DMS79 treated with DMSO at 0.1 percent for 48 hours (cell line): ENCODE results near the gene FLVCR2.
A peak's percentile ranks its signal among the peaks of the same experiment; 100 is the strongest.

ENCODE experiments used
- DNase-seq: peaks from one replicate; lab custom pipeline; 2025; lab: John Stamatoyannopoulos, UW

FLVCR2 gene

GRCh38 chr14:75630695-75631452, 52.5 kb downstream of the FLVCR2 start:
- peak; percentile 75 for DNase-seq

DNA sequence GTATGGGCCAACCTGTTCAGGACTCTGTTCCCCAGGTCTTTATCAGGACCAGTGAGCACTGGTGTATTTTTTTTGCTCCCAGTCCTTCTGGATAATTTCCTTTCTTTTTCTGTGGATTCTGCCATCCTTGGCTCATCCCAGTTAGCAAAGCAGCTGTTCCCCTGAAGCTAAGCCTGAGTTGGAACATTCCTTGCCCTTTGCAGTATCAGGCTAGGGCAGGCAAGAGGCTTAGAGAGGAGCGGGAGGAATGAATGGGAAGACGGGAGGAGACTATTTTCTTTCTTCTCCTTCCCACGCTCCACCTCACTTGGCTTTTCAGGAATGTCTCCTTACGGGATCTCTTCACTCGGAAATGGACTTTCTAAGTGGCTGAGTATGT, 53.0 kb downstream of the FLVCR2 start:
- DNase-seq: peak; percentile 53

- no peak for DNase-seq
These were observed 56.4 kb downstream of the FLVCR2 start for GRCh38 chr14:75634848-75635247.

GRCh38 chr14:75636100-75636692, 57.8 kb downstream of the FLVCR2 start:
- no peak for DNase-seq

DNA sequence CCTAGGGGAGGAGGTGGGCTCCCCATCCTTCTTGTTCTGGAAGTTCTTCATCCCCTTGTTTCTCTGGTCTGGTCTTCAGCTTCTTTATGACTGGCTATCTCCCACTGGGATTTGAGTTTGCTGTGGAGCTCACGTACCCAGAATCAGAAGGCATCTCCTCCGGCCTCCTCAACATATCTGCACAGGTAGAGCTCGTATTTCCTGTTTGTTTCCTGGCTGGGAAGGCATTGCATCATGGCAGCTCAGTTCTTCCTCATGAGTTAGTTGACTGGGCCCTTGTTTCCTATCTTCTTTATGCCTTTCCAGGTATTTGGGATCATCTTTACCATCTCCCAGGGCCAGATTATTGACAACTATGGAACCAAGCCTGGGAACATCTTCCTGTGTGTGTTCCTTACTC, 62.5 kb downstream of the FLVCR2 start:
- DNase-seq: no peak

DNA sequence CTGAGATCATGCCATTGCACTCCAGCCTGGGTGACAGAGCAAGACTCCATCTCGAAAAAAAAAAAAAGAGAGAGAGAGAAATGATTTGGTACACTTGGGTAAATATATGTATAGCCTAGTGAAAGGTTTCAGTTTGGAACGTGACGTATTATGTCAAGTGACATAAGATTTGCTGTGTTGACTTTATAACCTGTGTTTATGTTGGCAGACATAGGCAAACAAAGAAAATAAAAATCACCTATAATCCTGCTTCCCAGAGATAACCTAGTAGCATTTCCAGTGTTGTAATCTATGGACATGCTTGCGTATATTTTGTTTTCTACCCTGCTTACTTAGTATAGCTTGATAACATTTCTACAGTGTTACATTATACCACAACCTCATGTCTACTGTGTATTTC, 65.6 kb downstream of the FLVCR2 start:
- no peak for DNase-seq

- peak; percentile 99 for DNase-seq
These were observed 66.6 kb downstream of the FLVCR2 start for GRCh38 chr14:75645056-75645455.

DNA sequence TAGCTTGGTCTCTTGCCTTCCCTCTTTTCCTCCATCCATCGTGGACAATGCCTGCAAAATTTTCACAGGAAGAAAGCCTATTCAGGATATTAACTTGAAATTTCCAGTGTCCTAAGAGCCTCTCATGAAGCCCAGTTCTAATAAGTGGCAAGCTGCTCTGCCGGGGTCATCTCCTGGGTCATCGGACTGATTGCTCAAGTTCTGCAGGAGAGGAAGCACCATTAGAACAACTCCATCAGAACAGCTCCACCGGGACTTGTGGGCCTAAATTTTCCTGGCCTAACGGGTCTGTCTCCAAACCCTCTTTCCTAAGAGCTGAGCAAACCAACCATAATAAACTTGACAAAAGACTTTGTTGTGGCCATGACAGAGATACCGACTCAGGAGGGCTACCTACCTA, 68.3 kb downstream of the FLVCR2 start:
- no peak for DNase-seq

DNA sequence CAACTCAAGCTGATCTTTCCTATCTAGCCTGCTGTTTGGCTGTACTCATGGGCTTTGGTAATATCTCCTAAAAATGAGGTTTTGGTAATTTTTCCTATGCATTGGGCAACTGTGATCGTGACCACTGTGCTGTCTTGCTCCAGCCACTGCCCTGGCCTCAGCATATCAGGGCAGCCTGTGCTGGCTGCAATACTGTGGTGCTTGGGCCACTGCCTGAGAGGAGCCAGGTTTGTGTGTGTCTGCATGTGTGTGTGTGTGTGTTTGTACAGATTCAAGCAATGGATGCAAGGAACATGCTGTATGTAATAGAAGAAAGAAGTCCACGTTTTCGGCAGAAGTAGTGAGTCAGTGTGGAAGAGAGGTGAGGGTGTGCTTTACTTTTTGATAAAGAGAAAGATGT, 69.2 kb downstream of the FLVCR2 start:
- DNase-seq: no peak

DNA sequence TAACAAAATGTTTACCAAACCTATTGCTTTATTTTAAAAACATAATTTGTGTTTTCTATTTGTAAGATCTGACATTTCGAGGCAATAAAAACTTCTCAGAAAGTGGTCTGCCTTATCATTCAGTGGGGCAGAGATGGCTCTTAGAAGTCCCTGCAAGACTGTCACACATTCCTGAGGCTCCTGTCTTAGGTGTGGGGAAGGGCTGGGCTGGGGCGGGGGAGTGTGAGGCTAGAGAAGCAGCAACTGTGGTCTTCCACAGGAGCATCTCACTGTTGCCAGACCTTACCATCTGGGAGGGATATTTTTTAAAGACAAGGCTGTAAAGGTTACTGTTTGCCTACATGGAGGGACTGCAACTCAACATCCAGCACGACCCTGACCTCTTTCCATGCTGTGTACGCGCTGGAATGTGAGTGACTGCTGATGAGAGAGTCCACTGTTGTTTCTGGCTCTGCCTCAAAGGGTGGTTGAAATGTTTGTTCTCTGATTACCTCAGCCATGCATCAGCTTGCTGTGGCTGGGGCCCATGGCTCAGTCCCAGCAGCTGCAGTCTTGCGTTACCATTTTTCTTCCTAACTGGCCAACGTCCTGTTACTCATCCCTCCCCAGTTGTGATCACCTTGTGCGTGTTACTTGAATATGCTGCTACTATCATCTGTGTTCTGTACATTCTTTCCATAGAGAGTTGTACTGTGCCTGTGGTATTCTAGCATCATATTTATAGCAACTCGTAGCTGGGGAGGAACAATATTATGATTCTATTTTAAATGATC, 69.8 kb downstream of the FLVCR2 start:
- peak; percentile 48 for DNase-seq

DNA sequence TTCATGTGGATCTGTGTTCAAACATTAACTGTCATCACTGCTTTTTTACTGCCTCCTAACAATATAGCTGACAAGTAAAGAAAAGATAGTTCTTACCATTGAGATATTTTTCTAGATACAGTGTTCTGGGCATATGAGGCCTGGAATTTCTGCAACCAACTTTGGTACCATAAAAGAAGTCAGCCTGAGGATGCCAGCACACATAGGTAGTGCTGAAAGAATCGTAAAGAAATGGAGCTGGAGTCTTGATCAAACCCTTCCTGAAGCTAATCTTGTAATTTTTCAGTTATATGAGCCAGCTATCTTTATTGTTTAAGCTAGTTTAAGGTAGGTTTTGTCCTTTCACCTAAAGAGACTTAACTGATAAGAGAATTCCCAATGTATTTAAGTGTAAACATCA, 70.9 kb downstream of the FLVCR2 start:
- no peak for DNase-seq

GRCh38 chr14:75649773-75650172, 71.4 kb downstream of the FLVCR2 start:
- no peak for DNase-seq

DNA sequence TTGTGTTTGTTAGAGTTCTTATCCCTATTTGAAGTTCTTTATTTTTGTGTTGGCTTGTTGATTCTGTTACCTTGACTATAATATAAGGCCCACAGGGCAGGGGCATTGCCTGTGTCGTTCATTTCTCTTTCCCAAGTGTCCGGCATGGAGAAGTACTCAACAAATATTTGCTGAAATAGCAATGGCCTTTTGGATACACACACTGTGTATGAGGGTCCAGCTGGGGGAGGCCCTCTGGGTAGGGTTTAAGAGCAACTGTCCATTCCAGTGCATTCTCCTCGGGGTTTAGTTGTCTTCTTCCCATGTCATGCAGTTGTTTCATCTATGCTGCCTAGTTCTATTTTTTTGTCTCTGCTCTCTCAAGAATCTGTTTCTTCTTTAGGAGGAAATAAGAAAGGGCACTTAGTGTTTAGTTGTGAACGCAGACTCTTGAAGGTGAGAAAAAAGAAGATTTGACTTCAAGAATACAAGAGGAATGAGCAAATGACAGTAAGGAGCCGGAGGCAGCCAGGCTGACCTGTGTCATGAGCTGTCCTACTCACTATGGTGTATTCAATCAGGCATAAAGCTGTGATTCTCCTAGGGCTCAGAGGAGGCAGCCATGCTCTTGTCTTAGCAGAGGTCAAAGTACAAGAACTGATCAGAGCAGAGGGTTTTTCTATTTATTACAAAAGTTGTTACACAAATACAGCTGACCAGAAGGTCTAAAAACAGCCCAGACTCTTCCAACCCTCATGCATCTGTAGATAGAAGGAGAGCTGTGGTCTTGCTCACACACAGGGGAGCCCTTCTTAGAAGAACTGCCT, 72.0 kb downstream of the FLVCR2 start:
- DNase-seq: no peak

GRCh38 chr14:75653563-75653962, 75.1 kb downstream of the FLVCR2 start:
- no peak for DNase-seq

- peak; percentile 82 for DNase-seq
These were observed 75.8 kb downstream of the FLVCR2 start for GRCh38 chr14:75654127-75654732.

GRCh38 chr14:75655235-75655634, 76.8 kb downstream of the FLVCR2 start:
- DNase-seq: no peak

DNA sequence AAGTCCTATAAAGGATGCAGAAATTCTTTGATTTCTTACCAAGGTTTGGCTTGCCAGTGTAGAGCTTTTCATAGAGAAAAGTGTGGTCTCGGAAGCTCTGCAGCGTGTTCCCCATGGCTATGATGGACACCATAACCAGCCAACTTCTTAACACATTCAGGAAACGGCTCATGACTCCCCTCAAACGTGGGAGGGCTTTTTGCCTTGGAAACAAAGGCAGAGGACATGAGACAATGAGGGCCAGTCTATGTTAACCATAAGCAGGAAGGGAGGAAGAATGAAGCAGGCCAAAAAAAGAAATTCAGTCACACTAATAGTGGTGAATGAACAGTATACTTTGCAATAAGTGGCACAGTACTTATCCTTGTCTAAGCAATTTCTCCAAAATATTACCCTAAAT, 78.9 kb downstream of the FLVCR2 start:
- DNase-seq: no peak

GRCh38 chr14:75658957-75659356, 80.5 kb downstream of the FLVCR2 start:
- DNase-seq: no peak

DNA sequence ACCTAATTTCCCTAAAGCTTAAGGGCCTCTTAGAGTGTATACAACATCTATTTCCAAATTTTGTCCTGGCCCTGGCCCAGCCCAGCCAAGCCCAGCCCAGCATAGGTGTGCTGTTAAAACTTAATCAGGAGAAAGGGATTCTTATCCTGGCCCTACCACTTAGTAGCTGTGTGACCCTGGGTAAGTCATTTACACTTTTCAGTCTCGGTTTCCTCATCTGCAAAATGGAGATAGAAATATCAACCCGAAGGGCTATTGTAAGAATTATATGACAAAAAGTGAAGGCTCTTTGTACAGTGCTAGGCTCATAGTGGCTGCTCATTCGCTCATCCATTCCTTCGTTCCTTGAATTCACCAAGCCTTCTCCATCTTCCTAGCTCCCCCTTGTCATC, 81.8 kb downstream of the FLVCR2 start:
- DNase-seq: no peak

- DNase-seq: peak; percentile 100
These were observed 82.4 kb downstream of the FLVCR2 start, which contains the start of the genes ERG28 and TTLL5 for GRCh38 chr14:75660630-75661498. Gene ERG28 (minus strand): TSS chr14:75660876. CDS start chr14:75657502, 3,374 bp downstream. Gene TTLL5 (plus strand): TSS chr14:75661246. CDS start chr14:75663150, 1,904 bp downstream.

DNA sequence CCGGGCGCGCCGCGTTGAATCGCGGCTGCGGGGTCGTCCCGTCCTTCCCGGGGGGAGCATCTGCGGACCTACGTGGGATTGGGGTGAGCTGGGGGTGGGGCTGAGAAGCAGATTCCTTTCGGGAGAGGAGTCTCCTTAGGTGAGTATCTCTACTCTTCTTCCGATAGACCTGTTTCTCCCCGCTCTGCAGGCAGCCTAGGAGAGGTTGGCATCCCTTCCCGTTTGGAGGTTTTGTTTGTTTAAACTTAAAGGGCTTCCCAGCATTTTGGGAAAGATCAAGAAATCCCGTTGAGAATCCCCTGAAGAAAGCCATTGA, 83.0 kb downstream of the FLVCR2 start:
- DNase-seq: peak; percentile 53
